ENCODE data around the gene PTPRD. TPM values are rescaled to one million over a fixed set of nuclear protein-coding genes. Genes with fewer than 3 reads are reported as not detected.

Gene PTPRD
- total and polyA plus RNA-seq, 9 of the 15 experiments (the other 6 are each of a cell fraction or from before 2014, with no cell fraction given) = 0.11 TPM; not detected in 8

- CTCF ChIA-PET (ENCODE audit: low intra/inter-chr PET ratio) = no interaction called here
- POLR2A ChIA-PET = no interaction called here
- Histone ChIP-seq H3K27ac (ENCODE audit: extremely low read depth, low read depth, low read length) (no peak overlapping the region), H3K9ac (ENCODE audit: insufficient read depth in 1 of 2, low read depth in 2 of 2, low read length in 2 of 2) (no peak overlapping the region), H3K4me3 (no peak overlapping the region), H3K4me2 (ENCODE audit: insufficient read depth, low read length) (no peak overlapping the region), H4K20me1 (replicated peaks; ENCODE audit: control insufficient read depth, insufficient read depth, low read length) (no peaks in the 10 kb centered on the region), H3K4me1 (replicated peaks in 1 of 2; ENCODE audit: control insufficient read depth in 2 of 2, insufficient read depth in 2 of 2, low read length in 2 of 2) (no peaks in the 10 kb centered on the region), H3K9me1 (ENCODE audit: control insufficient read depth, insufficient read depth, low read length) (no peaks in the 10 kb centered on the region), H3K27me3 (ENCODE audit: control insufficient read depth in 2 of 2, insufficient read depth in 2 of 2, low read length in 2 of 2) (no peaks in the 10 kb centered on the region), H3K79me2 (ENCODE audit: control insufficient read depth, insufficient read depth, low read length) (no peaks in the 10 kb centered on the region), H3K36me3 (ENCODE audit: control insufficient read depth, insufficient read depth, low read length) (no peaks in the 10 kb centered on the region), H2AFZ (ENCODE audit: low read depth, low read length) (no peak overlapping the region), H3K9me3 (replicated peaks; ENCODE audit: control insufficient read depth, insufficient read depth, low read depth, low read length) (no peaks in the 10 kb centered on the region)
- intact Hi-C loops (cut with micrococcal nuclease) (no loop called here), in situ Hi-C loops (cut with MboI) (no loop called here)
- FAIRE-seq (no peak), ATAC-seq (no peak), DNase-seq (ENCODE audit: extremely low read depth in 1 of 4, low spot score in 3 of 4) (no peak)
- no TSS peak for BruUV-seq (replicated peaks)
- 0% methylated on average over 2 of the region's 3 CpGs for WGBS (ENCODE audit: insufficient coverage, low coverage, missing lambda C conversion rate)
- TF ChIP-seq ASH1L (IDR thresholded peaks at IDR 0.05; ENCODE audit: borderline replicate concordance, low read depth, partially characterized antibody) (no peak), ZBTB34 (CRISPR knock-in tag; IDR thresholded peaks at IDR 0.05) (no peak), ELF2 (CRISPR knock-in tag; IDR thresholded peaks at IDR 0.05) (no peak), ZBED1 (IDR thresholded peaks at IDR 0.05) (no peak), GABPB1 (CRISPR knock-in tag; IDR thresholded peaks at IDR 0.05) (no peak), DNMT1 (IDR thresholded peaks at IDR 0.05) (no peak), SMARCA4 (IDR thresholded peaks at IDR 0.05) (no peak), ZBTB11 (CRISPR knock-in tag; IDR thresholded peaks at IDR 0.05) (no peak), ZNF766 (CRISPR knock-in tag; conservative IDR thresholded peaks at IDR 0.05) (no peak), USF1 (CRISPR knock-in tag; IDR thresholded peaks at IDR 0.05) (no peak), PHB (CRISPR knock-in tag; IDR thresholded peaks at IDR 0.05) (no peak), MTF1 (CRISPR knock-in tag; IDR thresholded peaks at IDR 0.05; ENCODE audit: borderline replicate concordance) (no peak), SIRT6 (IDR thresholded peaks at IDR 0.05; ENCODE audit: low read depth, low read length) (no peak), NR3C1 (CRISPR knock-in tag; IDR thresholded peaks at IDR 0.05) (no peak), ZNF217 (CRISPR knock-in tag; IDR thresholded peaks at IDR 0.05) (no peak), MITF (IDR thresholded peaks at IDR 0.05) (no peak)
Observed at GRCh38 chr9:8424786-8425410, 2187.9 kb downstream of the PTPRD start.
